WTC11 (cell line): ENCODE measurements around the gene RRBP1. TPM values are rescaled to one million over a fixed set of nuclear protein-coding genes. Genes with fewer than 3 reads are reported as not detected.
A peak's percentile ranks its signal among the peaks of the same experiment; 100 is the strongest.

Source experiments
- AFF4 ChIP-seq: sonication (generic); formaldehyde crosslinking; IDR thresholded peaks from 2 replicates; pipeline ENCODE4 v1.8.1; 2023; ENCODE audit warnings: mild to moderate bottlenecking, missing genetic modification reagents, borderline replicate concordance
- AR ChIP-seq: fragments of 250-450 bp; sonication (Bioruptor Pico); IDR thresholded peaks from 2 replicates; pipeline ENCODE4 v1.9.0; 2021; ENCODE audit warnings: mild to moderate bottlenecking
- ATF1 ChIP-seq: sonication (generic); formaldehyde crosslinking; IDR thresholded peaks from 2 replicates; pipeline ENCODE4 v1.8.1; 2023; ENCODE audit warnings: mild to moderate bottlenecking, moderate library complexity, missing genetic modification reagents
- CDX4 ChIP-seq: fragments of 250-450 bp; sonication (Bioruptor Pico); IDR thresholded peaks from 2 replicates; pipeline ENCODE4 v1.9.0; 2021; ENCODE audit warnings: moderate library complexity, mild to moderate bottlenecking, inconsistent platforms, borderline replicate concordance
- E2F4 ChIP-seq: sonication (generic); formaldehyde crosslinking; IDR thresholded peaks from 2 replicates; pipeline ENCODE4 v1.8.1; 2022; ENCODE audit warnings: low read depth, mild to moderate bottlenecking, moderate library complexity, missing genetic modification reagents, borderline replicate concordance
- ELF4 ChIP-seq: sonication (generic); formaldehyde crosslinking; IDR thresholded peaks from 2 replicates; pipeline ENCODE4 v1.8.1; 2022; ENCODE audit warnings: low read depth, mild to moderate bottlenecking, moderate library complexity, missing genetic modification reagents
- FOXP4 ChIP-seq: sonication (generic); formaldehyde crosslinking; IDR thresholded peaks from 2 replicates; pipeline ENCODE4 v1.8.0; 2022; ENCODE audit warnings: mild to moderate bottlenecking, missing genetic modification reagents
- HMGXB4 ChIP-seq: sonication (generic); formaldehyde crosslinking; IDR thresholded peaks from 2 replicates; pipeline ENCODE4 v1.8.1; 2023; ENCODE audit warnings: mild to moderate bottlenecking, moderate library complexity, missing genetic modification reagents
- OVOL2 ChIP-seq: fragments of 250-450 bp; sonication (Bioruptor Pico); IDR thresholded peaks from 2 replicates; pipeline ENCODE4 v1.9.0; 2021; ENCODE audit warnings: mild to moderate bottlenecking, borderline replicate concordance
- PRRX2 ChIP-seq: fragments of 250-450 bp; sonication (Bioruptor Pico); IDR thresholded peaks from 2 replicates; pipeline ENCODE4 v1.8.0; 2021; ENCODE audit warnings: mild to moderate bottlenecking
- SP1 ChIP-seq: sonication (generic); formaldehyde crosslinking; conservative IDR thresholded peaks from 2 replicates; pipeline ENCODE4 v1.8.1; 2022; ENCODE audit warnings: missing genetic modification reagents
- TEAD1 ChIP-seq: sonication (generic); formaldehyde crosslinking; IDR thresholded peaks from 2 replicates; pipeline ENCODE4 v1.8.0; 2022; ENCODE audit warnings: mild to moderate bottlenecking, missing genetic modification reagents
- USF2 ChIP-seq: sonication (generic); formaldehyde crosslinking; IDR thresholded peaks from 2 replicates; pipeline ENCODE4 v1.8.1; 2023; ENCODE audit warnings: mild to moderate bottlenecking, missing genetic modification reagents, moderate library complexity
- ZNF121 ChIP-seq: sonication (generic); formaldehyde crosslinking; IDR thresholded peaks from 2 replicates; pipeline ENCODE4 v1.8.0; 2023; ENCODE audit warnings: missing genetic modification reagents
- ZNF219 ChIP-seq: sonication (generic); formaldehyde crosslinking; IDR thresholded peaks from 2 replicates; pipeline ENCODE4 v1.8.0; 2023; ENCODE audit warnings: missing genetic modification reagents, mild to moderate bottlenecking, borderline replicate concordance
- ZNF281 ChIP-seq: sonication (generic); formaldehyde crosslinking; IDR thresholded peaks from 2 replicates; pipeline ENCODE4 v1.8.0; 2023; ENCODE audit warnings: mild to moderate bottlenecking, missing genetic modification reagents
- ZNF396 ChIP-seq: fragments of 250-450 bp; sonication (Bioruptor Pico); IDR thresholded peaks from 2 replicates; pipeline ENCODE4 v1.8.0; 2021; ENCODE audit warnings: mild to moderate bottlenecking, moderate library complexity, borderline replicate concordance
- ZNF425 ChIP-seq: fragments of 250-450 bp; sonication (Bioruptor Pico); conservative IDR thresholded peaks from 2 replicates; pipeline ENCODE4 v1.9.0; 2021; ENCODE audit warnings: mild to moderate bottlenecking
- total RNA-seq: library from RNA; stranded (reverse); gene quantifications from 3 replicates; pipeline ENCODE4 v1.2.3, GENCODE V29; 2021

RRBP1 gene
- total RNA-seq, 1 experiment from 2014 or later: 171 TPM

GRCh38 chr20:17569616-17570346, 112.3 kb downstream of the RRBP1 start, which contains the start of gene DSTN (continued):
- TF ChIP-seq ZNF281 (peak; percentile 94), ZNF121 (CRISPR knock-in tag) (no peak), CDX4 (CRISPR knock-in tag) (no peak), PRRX2 (CRISPR knock-in tag) (no peak), TEAD1 (CRISPR knock-in tag) (0 out of 2 replicates have a peak, but pooled peaks have one; percentile 42), FOXP4 (CRISPR knock-in tag) (no peak), SP1 (no peak; the same call in 1 of the 2 replicates), ZNF425 (CRISPR knock-in tag) (no peak), HMGXB4 (CRISPR knock-in tag) (peak; percentile 92; the same call in 1 of the 2 replicates), OVOL2 (CRISPR knock-in tag) (no peak), USF2 (CRISPR knock-in tag) (peak; percentile 68), ELF4 (CRISPR knock-in tag) (no peak; the same call in 1 of the 2 replicates), E2F4 (CRISPR knock-in tag) (no peak), ZNF396 (no peak), ATF1 (CRISPR knock-in tag) (no peak), ZNF219 (CRISPR knock-in tag) (peak; percentile 34; the same call in 1 of the 2 replicates), AFF4 (CRISPR knock-in tag) (no peak; the same call in 1 of the 2 replicates), AR (CRISPR knock-in tag) (no peak)
